Measurements from ENCODE around the gene LRP2.

LRP2 gene

DNA sequence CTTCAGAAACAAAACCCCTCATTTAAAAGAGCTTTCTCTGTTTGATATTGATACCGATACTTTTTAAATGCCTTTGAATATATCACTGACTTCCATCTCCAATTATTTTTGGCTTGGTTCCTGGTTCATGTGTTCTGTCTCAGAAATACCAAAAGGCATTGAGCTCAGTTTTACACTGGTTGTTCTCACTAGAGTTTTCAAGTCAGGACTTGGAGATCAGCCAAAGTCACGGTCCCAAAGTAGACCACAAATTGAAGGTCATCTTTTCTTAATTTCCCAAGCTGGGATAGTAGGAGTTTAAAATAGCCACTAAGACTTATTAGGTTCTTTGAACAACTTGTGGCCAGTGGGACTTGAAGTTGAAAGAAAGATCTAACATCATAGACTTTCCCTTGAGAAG lies 268.8 kb downstream of the LRP2 start:
- no peaks in the 10 kb centered on the region for H3K4me1 ChIP-seq (ENCODE audit: low read depth, poor library complexity, severe bottlenecking)
- no peaks in the 10 kb centered on the region for H3K27me3 ChIP-seq (ENCODE audit: insufficient read depth, low read depth)
- no peak overlapping the region for H3K4me2 ChIP-seq

GRCh38 chr2:169091761-169092519 lies 270.4 kb downstream of the LRP2 start:
- Histone ChIP-seq H3K36me3 (ENCODE audit: insufficient read depth) (no peaks in the 10 kb centered on the region), H2AFZ (ENCODE audit: low read depth) (no peak overlapping the region), H3K4me2 (no peak overlapping the region), H3K9ac (no peak overlapping the region), H3K4me1 (ENCODE audit: low read depth, poor library complexity, severe bottlenecking) (no peaks in the 10 kb centered on the region), H3K27me3 (ENCODE audit: insufficient read depth, low read depth) (no peaks in the 10 kb centered on the region), H3K79me2 (ENCODE audit: insufficient read depth, low read depth) (no peaks in the 10 kb centered on the region), H3K4me3 (IDR thresholded peaks at IDR 0.05; ENCODE audit: insufficient read depth, low read depth, low read length) (no peak overlapping the region), H3K27ac (no peak overlapping the region), H4K20me1 (ENCODE audit: insufficient read depth) (no peaks in the 10 kb centered on the region)
- TF ChIP-seq, protein P1, sequence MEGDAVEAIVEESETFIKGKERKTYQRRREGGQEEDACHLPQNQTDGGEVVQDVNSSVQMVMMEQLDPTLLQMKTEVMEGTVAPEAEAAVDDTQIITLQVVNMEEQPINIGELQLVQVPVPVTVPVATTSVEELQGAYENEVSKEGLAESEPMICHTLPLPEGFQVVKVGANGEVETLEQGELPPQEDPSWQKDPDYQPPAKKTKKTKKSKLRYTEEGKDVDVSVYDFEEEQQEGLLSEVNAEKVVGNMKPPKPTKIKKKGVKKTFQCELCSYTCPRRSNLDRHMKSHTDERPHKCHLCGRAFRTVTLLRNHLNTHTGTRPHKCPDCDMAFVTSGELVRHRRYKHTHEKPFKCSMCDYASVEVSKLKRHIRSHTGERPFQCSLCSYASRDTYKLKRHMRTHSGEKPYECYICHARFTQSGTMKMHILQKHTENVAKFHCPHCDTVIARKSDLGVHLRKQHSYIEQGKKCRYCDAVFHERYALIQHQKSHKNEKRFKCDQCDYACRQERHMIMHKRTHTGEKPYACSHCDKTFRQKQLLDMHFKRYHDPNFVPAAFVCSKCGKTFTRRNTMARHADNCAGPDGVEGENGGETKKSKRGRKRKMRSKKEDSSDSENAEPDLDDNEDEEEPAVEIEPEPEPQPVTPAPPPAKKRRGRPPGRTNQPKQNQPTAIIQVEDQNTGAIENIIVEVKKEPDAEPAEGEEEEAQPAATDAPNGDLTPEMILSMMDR (conservative IDR thresholded peaks at IDR 0.05; ENCODE audit: low read depth, low read length): no peak

More for the DNA sequence above, 268.8 kb downstream of the LRP2 start:
- Histone ChIP-seq H3K9ac (no peak overlapping the region), H3K36me3 (ENCODE audit: insufficient read depth) (no peaks in the 10 kb centered on the region), H3K79me2 (ENCODE audit: insufficient read depth, low read depth) (no peaks in the 10 kb centered on the region), H4K20me1 (ENCODE audit: insufficient read depth) (no peaks in the 10 kb centered on the region), H3K4me3 (IDR thresholded peaks at IDR 0.05; ENCODE audit: insufficient read depth, low read depth, low read length) (no peak overlapping the region), H2AFZ (ENCODE audit: low read depth) (no peak overlapping the region), H3K27ac (no peak overlapping the region)
- TF ChIP-seq, protein P1 (conservative IDR thresholded peaks at IDR 0.05; ENCODE audit: low read depth, low read length): no peak

- no peaks in the 10 kb centered on the region for H3K27me3 ChIP-seq (ENCODE audit: insufficient read depth, low read depth)
- no peak overlapping the region for H3K27ac ChIP-seq
- H3K4me2 ChIP-seq: no peak overlapping the region
- H3K36me3 ChIP-seq (ENCODE audit: insufficient read depth): no peaks in the 10 kb centered on the region
- H4K20me1 ChIP-seq (ENCODE audit: insufficient read depth): no peaks in the 10 kb centered on the region
- H3K79me2 ChIP-seq (ENCODE audit: insufficient read depth, low read depth): no peaks in the 10 kb centered on the region
- H3K4me3 ChIP-seq (IDR thresholded peaks at IDR 0.05; ENCODE audit: insufficient read depth, low read depth, low read length): no peak overlapping the region
- H3K9ac ChIP-seq: no peak overlapping the region
- H2AFZ ChIP-seq (ENCODE audit: low read depth): no peak overlapping the region
- TF ChIP-seq, protein P1 (conservative IDR thresholded peaks at IDR 0.05; ENCODE audit: low read depth, low read length): no peak
- no peaks in the 10 kb centered on the region for H3K4me1 ChIP-seq (ENCODE audit: low read depth, poor library complexity, severe bottlenecking)
Measured at GRCh38 chr2:169091256-169091655, 271.1 kb downstream of the LRP2 start.

GRCh38 chr2:169090133-169090820 lies 272.1 kb downstream of the LRP2 start:
- Histone ChIP-seq H3K79me2 (ENCODE audit: insufficient read depth, low read depth) (no peaks in the 10 kb centered on the region), H3K27me3 (ENCODE audit: insufficient read depth, low read depth) (no peaks in the 10 kb centered on the region), H3K4me1 (ENCODE audit: low read depth, poor library complexity, severe bottlenecking) (no peaks in the 10 kb centered on the region), H2AFZ (ENCODE audit: low read depth) (no peak overlapping the region), H3K36me3 (ENCODE audit: insufficient read depth) (no peaks in the 10 kb centered on the region), H3K27ac (no peak overlapping the region), H3K9ac (no peak overlapping the region), H4K20me1 (ENCODE audit: insufficient read depth) (no peaks in the 10 kb centered on the region), H3K4me3 (IDR thresholded peaks at IDR 0.05; ENCODE audit: insufficient read depth, low read depth, low read length) (no peak overlapping the region), H3K4me2 (no peak overlapping the region)
- TF ChIP-seq, protein P1 (conservative IDR thresholded peaks at IDR 0.05; ENCODE audit: low read depth, low read length): no peak
